ENCODE results near the gene CACNA1D.
"Not testable (repeated sequence)": the region's sequence is repeated elsewhere in the genome, so short reads cannot be mapped to it uniquely, and the experiment has no call there.

CACNA1D gene

GRCh38 chr3:53650928-53651661 is 156.7 kb downstream of the CACNA1D start:
- no peak for DNase-seq (ENCODE audit: low read depth in 2 of 2)

- no peak for DNase-seq (ENCODE audit: low read depth in 2 of 2)
These were observed 157.5 kb downstream of the CACNA1D start for GRCh38 chr3:53651927-53652326.

GRCh38 chr3:53657651-53658050 is 163.2 kb downstream of the CACNA1D start:
- no peak for DNase-seq (ENCODE audit: low read depth in 2 of 2)

GRCh38 chr3:53658613-53659193 is 164.3 kb downstream of the CACNA1D start:
- DNase-seq (ENCODE audit: low read depth in 2 of 2): no peak

GRCh38 chr3:53659996-53660395 is 165.6 kb downstream of the CACNA1D start:
- DNase-seq (ENCODE audit: low read depth in 2 of 2): no peak

- DNase-seq (ENCODE audit: low read depth in 2 of 2): no peak
These were observed 167.1 kb downstream of the CACNA1D start for GRCh38 chr3:53661480-53661879.

GRCh38 chr3:53664812-53665211 is 170.4 kb downstream of the CACNA1D start:
- not testable (repeated sequence) for DNase-seq (ENCODE audit: low read depth in 2 of 2)

GRCh38 chr3:53665608-53666425 is 171.4 kb downstream of the CACNA1D start:
- DNase-seq (ENCODE audit: low read depth in 2 of 2): no peak

GRCh38 chr3:53668872-53669271 is 174.5 kb downstream of the CACNA1D start:
- no peak for DNase-seq (ENCODE audit: low read depth in 2 of 2)

- no peak for DNase-seq (ENCODE audit: low read depth in 2 of 2)
These were observed 176.3 kb downstream of the CACNA1D start for GRCh38 chr3:53670721-53671120.

- no peak for DNase-seq (ENCODE audit: low read depth in 2 of 2)
These were observed 177.0 kb downstream of the CACNA1D start for GRCh38 chr3:53671192-53671960.

- DNase-seq (ENCODE audit: low read depth in 2 of 2): no peak
These were observed 177.5 kb downstream of the CACNA1D start for GRCh38 chr3:53671961-53672299.

GRCh38 chr3:53672981-53673380 is 178.6 kb downstream of the CACNA1D start:
- no peak for DNase-seq (ENCODE audit: low read depth in 2 of 2)

GRCh38 chr3:53673722-53674350 is 179.4 kb downstream of the CACNA1D start:
- no peak for DNase-seq (ENCODE audit: low read depth in 2 of 2)

- no peak for DNase-seq (ENCODE audit: low read depth in 2 of 2)
These were observed 180.2 kb downstream of the CACNA1D start for GRCh38 chr3:53674582-53674981.

- no peak for DNase-seq (ENCODE audit: low read depth in 2 of 2)
These were observed 180.7 kb downstream of the CACNA1D start for GRCh38 chr3:53675022-53675697.

GRCh38 chr3:53675942-53676341 is 181.5 kb downstream of the CACNA1D start:
- DNase-seq (ENCODE audit: low read depth in 2 of 2): no peak

GRCh38 chr3:53677413-53677812 is 183.0 kb downstream of the CACNA1D start:
- DNase-seq (ENCODE audit: low read depth in 2 of 2): no peak

- DNase-seq (ENCODE audit: low read depth in 2 of 2): no peak
These were observed 185.6 kb downstream of the CACNA1D start for GRCh38 chr3:53680028-53680427.

GRCh38 chr3:53682807-53683206 is 188.4 kb downstream of the CACNA1D start:
- DNase-seq (ENCODE audit: low read depth in 2 of 2): no peak

GRCh38 chr3:53688066-53688465 is 193.7 kb downstream of the CACNA1D start:
- DNase-seq (ENCODE audit: low read depth in 2 of 2): no peak
